ENCODE data around the gene C3orf22.

GRCh38 chr3:126528419-126528799 is 30.3 kb downstream of the C3orf22 start:
- TF ChIP-seq POLR2AphosphoS5 (IDR thresholded peaks at IDR 0.05; ENCODE audit: low read depth) (no peak), SPI1 (IDR thresholded peaks at IDR 0.05; ENCODE audit: borderline replicate concordance, low read depth) (no peak)
- TF ChIP-seq, protein P1, sequence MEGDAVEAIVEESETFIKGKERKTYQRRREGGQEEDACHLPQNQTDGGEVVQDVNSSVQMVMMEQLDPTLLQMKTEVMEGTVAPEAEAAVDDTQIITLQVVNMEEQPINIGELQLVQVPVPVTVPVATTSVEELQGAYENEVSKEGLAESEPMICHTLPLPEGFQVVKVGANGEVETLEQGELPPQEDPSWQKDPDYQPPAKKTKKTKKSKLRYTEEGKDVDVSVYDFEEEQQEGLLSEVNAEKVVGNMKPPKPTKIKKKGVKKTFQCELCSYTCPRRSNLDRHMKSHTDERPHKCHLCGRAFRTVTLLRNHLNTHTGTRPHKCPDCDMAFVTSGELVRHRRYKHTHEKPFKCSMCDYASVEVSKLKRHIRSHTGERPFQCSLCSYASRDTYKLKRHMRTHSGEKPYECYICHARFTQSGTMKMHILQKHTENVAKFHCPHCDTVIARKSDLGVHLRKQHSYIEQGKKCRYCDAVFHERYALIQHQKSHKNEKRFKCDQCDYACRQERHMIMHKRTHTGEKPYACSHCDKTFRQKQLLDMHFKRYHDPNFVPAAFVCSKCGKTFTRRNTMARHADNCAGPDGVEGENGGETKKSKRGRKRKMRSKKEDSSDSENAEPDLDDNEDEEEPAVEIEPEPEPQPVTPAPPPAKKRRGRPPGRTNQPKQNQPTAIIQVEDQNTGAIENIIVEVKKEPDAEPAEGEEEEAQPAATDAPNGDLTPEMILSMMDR (IDR thresholded peaks at IDR 0.05; ENCODE audit: insufficient read depth, low read length): no peak
